ENCODE data around the gene PINLYP.

Gene PINLYP

GRCh38 chr19:43532571-43532961 lies 43.0 kb upstream of the PINLYP start:
- H3K27ac ChIP-seq = peak overlapping the region; percentile 78
- no peak for TF ChIP-seq CTCF (IDR thresholded peaks at IDR 0.05; ENCODE audit: low read depth, low read length)
- DNase-seq = peak; percentile 49
- H3K36me3 ChIP-seq = peaks cover 4% of the 10 kb centered on the region
- no peaks in the 10 kb centered on the region for H3K27me3 ChIP-seq (ENCODE audit: insufficient read depth, low read depth, severe bottlenecking)
- H3K4me3 ChIP-seq (ENCODE audit: low read depth, low read length) = peak overlapping the region; percentile 77
- H3K9me3 ChIP-seq (ENCODE audit: severe bottlenecking) = no peaks in the 10 kb centered on the region

- no peaks in the 10 kb centered on the region for H3K27me3 ChIP-seq (ENCODE audit: insufficient read depth, low read depth, severe bottlenecking)
- peak within 1 kb of the TSS; percentile 77 for H3K4me3 ChIP-seq (ENCODE audit: low read depth, low read length)
- H3K9me3 ChIP-seq (ENCODE audit: severe bottlenecking) = no peaks in the 10 kb centered on the region
- H3K27ac ChIP-seq = peak within 1 kb of the TSS; percentile 78
- DNase-seq = peak; percentile 97
- peaks cover 7% of the 10 kb centered on the region for H3K36me3 ChIP-seq
- no peak for TF ChIP-seq CTCF (IDR thresholded peaks at IDR 0.05; ENCODE audit: low read depth, low read length)
Observed at GRCh38 chr19:43532962-43533545, 42.5 kb upstream of the PINLYP start, which contains the start of gene ZNF575. Gene ZNF575, plus strand, starts transcription at chr19:43533188. Its CDS starts 1,235 bp downstream, at chr19:43534423.

GRCh38 chr19:43533546-43534304 lies 41.9 kb upstream of the PINLYP start:
- Histone ChIP-seq H3K9me3 (ENCODE audit: severe bottlenecking) (no peaks in the 10 kb centered on the region), H3K27ac (peak overlapping the region; percentile 78), H3K36me3 (peaks cover 14% of the 10 kb centered on the region), H3K4me3 (ENCODE audit: low read depth, low read length) (peak overlapping the region; percentile 77), H3K27me3 (ENCODE audit: insufficient read depth, low read depth, severe bottlenecking) (no peaks in the 10 kb centered on the region)
- peak; percentile 99 for DNase-seq
- TF ChIP-seq CTCF (IDR thresholded peaks at IDR 0.05; ENCODE audit: low read depth, low read length) = no peak

GRCh38 chr19:43534305-43534815 lies 41.2 kb upstream of the PINLYP start:
- no peak for TF ChIP-seq CTCF (IDR thresholded peaks at IDR 0.05; ENCODE audit: low read depth, low read length)
- Histone ChIP-seq H3K27ac (peak overlapping the region; percentile 33; the same call in 1 of the 2 replicates), H3K27me3 (ENCODE audit: insufficient read depth, low read depth, severe bottlenecking) (no peaks in the 10 kb centered on the region), H3K36me3 (peaks cover 20% of the 10 kb centered on the region), H3K9me3 (ENCODE audit: severe bottlenecking) (peaks cover 5% of the 10 kb centered on the region), H3K4me3 (ENCODE audit: low read depth, low read length) (no peak overlapping the region)
- no peak for DNase-seq

GRCh38 chr19:43534816-43535761 lies 40.5 kb upstream of the PINLYP start:
- no peaks in the 10 kb centered on the region for H3K27me3 ChIP-seq (ENCODE audit: insufficient read depth, low read depth, severe bottlenecking)
- peaks cover 25% of the 10 kb centered on the region for H3K36me3 ChIP-seq
- peak; percentile 79 for TF ChIP-seq CTCF (IDR thresholded peaks at IDR 0.05; ENCODE audit: low read depth, low read length)
- no peak overlapping the region for H3K4me3 ChIP-seq (ENCODE audit: low read depth, low read length)
- DNase-seq = peak; percentile 81
- peak overlapping the region; percentile 33; the same call in 1 of the 2 replicates for H3K27ac ChIP-seq
- peaks cover 8% of the 10 kb centered on the region for H3K9me3 ChIP-seq (ENCODE audit: severe bottlenecking)
